Sigmoid colon (tissue), 3 donors: ENCODE data around the gene GGTLC2.

Experiments
- POLR2A ChIP-seq, 2 donors: fragments of 450-650 bp; IDR thresholded peaks; one replicate each; pipeline ENCODE4 v1.6.1; 2016; ENCODE audit warnings: antibody characterized with exemption in 2 of 2, mild to moderate bottlenecking in 2 of 2, moderate library complexity in 2 of 2
- TF ChIP-seq, protein P1 (sequence below), 4 experiments: fragments of 450-650 bp in 3 of 4; fragments of 200-600 bp in 1 of 4; IDR thresholded peaks; one replicate each; pipeline ENCODE4 v1.5.1; 2016 to 2019; ENCODE audit warnings: antibody characterized with exemption in 4 of 4, mild to moderate bottlenecking in 3 of 4, moderate library complexity in 2 of 4

DNA sequence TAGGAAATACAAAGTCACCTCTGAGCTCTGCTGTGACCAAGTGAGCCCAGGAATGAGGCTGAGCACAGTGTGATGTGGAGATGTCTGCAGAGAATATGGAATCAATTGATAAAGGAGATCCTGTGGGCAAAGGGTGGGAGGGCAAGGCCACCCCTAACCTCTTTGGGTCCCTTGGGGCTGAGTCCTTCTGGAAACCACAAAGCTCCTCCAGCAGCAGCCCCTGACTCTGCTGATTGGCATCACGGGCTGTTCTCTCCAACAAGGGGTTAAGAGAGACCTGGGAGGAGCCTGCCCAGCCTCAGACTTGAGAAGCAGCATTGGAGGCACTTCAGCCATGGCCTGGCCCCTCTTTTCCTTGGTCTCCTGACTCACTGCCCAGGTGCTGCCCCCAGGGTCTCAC lies 49.7 kb downstream of the GGTLC2 start:
- TF ChIP-seq POLR2A (IDR thresholded peaks at IDR 0.05) = no peak
- TF ChIP-seq, protein P1, sequence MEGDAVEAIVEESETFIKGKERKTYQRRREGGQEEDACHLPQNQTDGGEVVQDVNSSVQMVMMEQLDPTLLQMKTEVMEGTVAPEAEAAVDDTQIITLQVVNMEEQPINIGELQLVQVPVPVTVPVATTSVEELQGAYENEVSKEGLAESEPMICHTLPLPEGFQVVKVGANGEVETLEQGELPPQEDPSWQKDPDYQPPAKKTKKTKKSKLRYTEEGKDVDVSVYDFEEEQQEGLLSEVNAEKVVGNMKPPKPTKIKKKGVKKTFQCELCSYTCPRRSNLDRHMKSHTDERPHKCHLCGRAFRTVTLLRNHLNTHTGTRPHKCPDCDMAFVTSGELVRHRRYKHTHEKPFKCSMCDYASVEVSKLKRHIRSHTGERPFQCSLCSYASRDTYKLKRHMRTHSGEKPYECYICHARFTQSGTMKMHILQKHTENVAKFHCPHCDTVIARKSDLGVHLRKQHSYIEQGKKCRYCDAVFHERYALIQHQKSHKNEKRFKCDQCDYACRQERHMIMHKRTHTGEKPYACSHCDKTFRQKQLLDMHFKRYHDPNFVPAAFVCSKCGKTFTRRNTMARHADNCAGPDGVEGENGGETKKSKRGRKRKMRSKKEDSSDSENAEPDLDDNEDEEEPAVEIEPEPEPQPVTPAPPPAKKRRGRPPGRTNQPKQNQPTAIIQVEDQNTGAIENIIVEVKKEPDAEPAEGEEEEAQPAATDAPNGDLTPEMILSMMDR (IDR thresholded peaks at IDR 0.05) = no peak
